ENCODE measurements around the gene SMAD6.

Gene SMAD6

DNA sequence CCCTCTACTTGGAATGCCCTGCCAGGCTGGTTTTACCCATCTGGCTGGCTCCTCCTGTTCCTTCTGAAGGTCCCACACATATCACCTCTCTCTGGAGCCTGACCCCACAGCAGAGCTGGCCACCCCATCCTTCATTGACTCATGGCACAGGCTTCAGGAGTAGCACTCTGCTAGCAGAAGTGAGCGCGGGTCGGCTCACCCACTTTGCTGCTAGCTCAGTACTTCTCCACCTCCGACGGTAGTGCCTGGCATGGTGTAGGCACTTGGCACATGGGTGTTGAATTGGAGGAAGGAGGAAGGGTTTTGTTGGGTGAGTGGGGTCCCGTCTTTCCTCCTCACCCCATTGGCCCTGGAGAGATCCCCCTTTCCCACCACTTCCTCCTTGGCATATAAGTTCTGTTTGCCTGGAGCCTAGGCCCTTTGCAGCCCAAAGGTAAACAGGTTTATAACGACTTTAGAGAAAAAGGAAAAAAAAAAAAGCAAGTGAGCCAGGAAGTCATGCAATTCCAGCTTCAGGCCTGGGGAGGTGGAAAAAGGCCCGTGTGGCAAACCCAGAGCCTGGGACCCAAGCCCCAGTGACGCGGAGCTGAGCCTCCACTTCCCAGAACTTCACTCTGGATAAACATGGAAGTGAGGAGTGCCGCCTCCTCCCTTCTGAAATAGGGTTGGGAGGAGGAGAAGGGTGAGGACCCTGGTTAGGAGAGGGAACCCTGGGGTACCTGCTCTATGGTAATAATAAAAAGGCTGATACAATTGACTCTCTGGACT is 35.4 kb downstream of the SMAD6 start:
- no peak overlapping the region for H3K4me3 ChIP-seq (ENCODE audit: low read depth, low read length)
- no peak for DNase-seq (ENCODE audit: low read depth)
- no peak for TF ChIP-seq CTCF (IDR thresholded peaks at IDR 0.05; ENCODE audit: insufficient read depth, low read depth, low read length, missing control alignments)

DNA sequence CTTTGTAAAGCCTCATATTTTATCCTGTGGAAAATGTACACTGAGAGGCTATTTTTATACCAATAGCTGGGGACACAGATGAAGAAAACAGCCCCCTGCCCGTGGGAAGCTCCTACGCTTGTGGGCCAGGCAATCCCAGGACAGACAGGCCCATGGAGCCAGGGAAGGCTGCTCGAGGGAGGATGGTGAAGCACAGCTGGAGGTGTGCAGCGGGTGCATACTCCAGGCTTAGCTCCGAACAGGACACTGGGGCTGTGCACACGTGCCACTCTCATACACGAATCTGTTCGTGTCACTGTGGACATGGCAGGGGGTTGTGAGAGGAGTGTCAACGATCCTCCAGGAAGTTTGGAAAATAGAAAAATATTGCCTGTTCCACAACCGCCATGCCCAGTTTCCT is 36.1 kb downstream of the SMAD6 start:
- no peak overlapping the region for H3K4me3 ChIP-seq (ENCODE audit: low read depth, low read length)
- DNase-seq (ENCODE audit: low read depth): no peak
- TF ChIP-seq CTCF (IDR thresholded peaks at IDR 0.05; ENCODE audit: insufficient read depth, low read depth, low read length, missing control alignments): no peak

DNA sequence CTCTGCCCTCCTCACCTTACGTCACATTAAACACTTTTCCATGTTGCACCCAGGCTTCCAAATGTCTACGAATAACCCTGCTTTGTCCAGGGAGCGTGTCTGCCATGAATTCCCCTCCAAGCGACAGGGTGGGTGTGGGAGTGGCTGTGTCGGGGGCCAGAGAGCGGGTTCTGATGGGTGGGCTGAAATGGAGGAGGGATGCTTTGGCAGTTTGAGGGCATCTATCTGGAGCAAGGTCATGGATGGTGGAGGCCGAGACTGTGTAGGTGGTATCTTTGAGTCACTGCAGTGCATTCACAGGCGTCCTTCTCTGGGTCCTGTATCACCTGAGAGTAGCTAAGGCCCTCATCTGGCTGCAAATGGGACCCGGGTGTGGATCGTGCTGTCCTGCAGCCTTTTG is 36.6 kb downstream of the SMAD6 start:
- no peak for DNase-seq (ENCODE audit: low read depth)
- no peak overlapping the region for H3K4me3 ChIP-seq (ENCODE audit: low read depth, low read length)
- no peak for TF ChIP-seq CTCF (IDR thresholded peaks at IDR 0.05; ENCODE audit: insufficient read depth, low read depth, low read length, missing control alignments)

- TF ChIP-seq CTCF (IDR thresholded peaks at IDR 0.05; ENCODE audit: insufficient read depth, low read depth, low read length, missing control alignments): no peak
- no peak overlapping the region for H3K4me3 ChIP-seq (ENCODE audit: low read depth, low read length)
- no peak for DNase-seq (ENCODE audit: low read depth)
These were observed 37.3 kb downstream of the SMAD6 start for GRCh38 chr15:66739287-66739686.

DNA sequence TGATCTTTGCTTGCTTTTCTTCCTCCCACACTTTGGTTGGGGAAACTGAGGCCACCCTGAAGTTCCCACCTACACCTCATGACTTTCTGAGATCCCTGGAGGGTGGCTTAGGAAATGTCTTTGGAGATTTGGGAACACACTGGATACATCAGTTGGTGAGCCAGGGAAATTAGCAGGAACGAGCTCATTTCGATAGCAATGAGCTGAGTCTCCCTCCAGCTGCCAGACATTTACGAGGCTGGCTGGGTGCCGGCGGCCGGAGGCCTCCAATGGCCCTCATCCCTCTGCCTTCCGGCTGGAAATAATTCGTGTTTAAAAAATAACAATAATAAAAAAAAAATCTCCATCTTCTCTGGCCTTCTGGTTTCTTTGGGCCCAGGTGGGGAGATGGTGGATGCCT is 38.8 kb downstream of the SMAD6 start:
- TF ChIP-seq CTCF (IDR thresholded peaks at IDR 0.05; ENCODE audit: insufficient read depth, low read depth, low read length, missing control alignments): no peak
- H3K4me3 ChIP-seq (ENCODE audit: low read depth, low read length): no peak overlapping the region
- no peak for DNase-seq (ENCODE audit: low read depth)

DNA sequence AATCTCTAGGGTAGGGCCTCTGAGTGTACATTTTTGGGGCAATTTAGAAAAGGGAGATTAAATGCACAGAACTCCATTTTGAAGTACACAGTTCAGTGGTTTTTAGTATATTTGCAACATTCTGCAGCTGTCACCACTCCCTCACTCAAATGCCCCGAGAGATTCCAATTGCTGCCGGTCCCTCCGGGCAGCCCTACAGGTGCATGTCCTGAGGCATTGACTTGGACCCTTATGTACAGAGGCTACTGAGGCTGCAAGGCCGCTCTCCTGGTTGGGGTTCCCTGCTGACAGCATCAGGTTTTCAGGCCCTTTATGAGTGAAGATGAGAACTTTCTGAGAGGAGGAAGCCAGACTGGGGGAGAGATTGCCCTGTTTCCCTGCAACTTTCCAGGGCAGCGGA is 39.6 kb downstream of the SMAD6 start:
- no peak overlapping the region for H3K4me3 ChIP-seq (ENCODE audit: low read depth, low read length)
- DNase-seq (ENCODE audit: low read depth): no peak
- TF ChIP-seq CTCF (IDR thresholded peaks at IDR 0.05; ENCODE audit: insufficient read depth, low read depth, low read length, missing control alignments): no peak

- H3K4me3 ChIP-seq (ENCODE audit: low read depth, low read length): no peak overlapping the region
- no peak for DNase-seq (ENCODE audit: low read depth)
- no peak for TF ChIP-seq CTCF (IDR thresholded peaks at IDR 0.05; ENCODE audit: insufficient read depth, low read depth, low read length, missing control alignments)
These were observed 40.2 kb downstream of the SMAD6 start for GRCh38 chr15:66742286-66742685.

All from GM12865 (cell line).